Chondrocyte (in vitro differentiated cells): ENCODE data around the gene SUMF1. TPM values are rescaled to one million over a fixed set of nuclear protein-coding genes. Genes with fewer than 3 reads are reported as not detected.

Source experiments
- DNase-seq: peaks from one replicate; pipeline ENCODE4 v3.0.0; 2021; ENCODE audit warnings: mixed read lengths, low spot score
- H3K27ac Mint-ChIP-seq: one replicate; pipeline ENCODE4 v1.8.0; 2021; ENCODE audit warnings: mild to moderate bottlenecking, moderate library complexity, mixed read lengths; ENCODE audit not compliant: unreplicated experiment
- H3K27me3 Mint-ChIP-seq: 2 replicates; pipeline ENCODE4 v1.8.0; 2021; ENCODE audit warnings: low read depth, mixed read lengths
- H3K36me3 Mint-ChIP-seq: 2 replicates; pipeline ENCODE4 v1.8.0; 2021; ENCODE audit warnings: low read depth, mixed read lengths
- H3K4me1 Mint-ChIP-seq: 2 replicates; pipeline ENCODE4 v1.8.0; 2021; ENCODE audit warnings: low read depth, mild to moderate bottlenecking, mixed read lengths
- H3K4me3 Mint-ChIP-seq: one replicate; pipeline ENCODE4 v1.8.0; 2021; ENCODE audit warnings: mild to moderate bottlenecking, moderate library complexity, mixed read lengths; ENCODE audit not compliant: unreplicated experiment
- H3K9me3 Mint-ChIP-seq: 2 replicates; pipeline ENCODE4 v1.8.0; 2021; ENCODE audit warnings: low read depth, mixed read lengths
- CTCF ChIP-seq: fragments of 200-600 bp; sonication (generic); IDR thresholded peaks from 2 replicates; pipeline ENCODE4 v1.5.0; 2021; ENCODE audit warnings: antibody characterized with exemption, mild to moderate bottlenecking, moderate library complexity
- total RNA-seq: library from RNA; stranded (reverse); gene quantifications from 3 replicates; pipeline ENCODE4 v1.2.1, GENCODE V29; 2021

The SUMF1 gene
- total RNA-seq, 1 donor from 2014 or later, result 33.0 TPM

- Mint-ChIP-seq H3K27me3 (no peaks in the 10 kb centered on the region), H3K9me3 (no peaks in the 10 kb centered on the region), H3K27ac (no peak overlapping the region), H3K36me3 (peaks cover 16% of the 10 kb centered on the region), H3K4me1 (no peaks in the 10 kb centered on the region), H3K4me3 (no peak overlapping the region)
- no peak for DNase-seq
- no peak for TF ChIP-seq CTCF
These were observed 19.6 kb downstream of the SUMF1 start for GRCh38 chr3:4447295-4447999.

- peaks cover 9% of the 10 kb centered on the region for H3K4me1 Mint-ChIP-seq
- H3K4me3 Mint-ChIP-seq, result no peak overlapping the region
- peaks cover 3% of the 10 kb centered on the region for H3K9me3 Mint-ChIP-seq
- H3K27me3 Mint-ChIP-seq, result no peaks in the 10 kb centered on the region
- H3K36me3 Mint-ChIP-seq, result peaks cover 17% of the 10 kb centered on the region
- DNase-seq, result no peak
- TF ChIP-seq CTCF, result no peak
- no peak overlapping the region for H3K27ac Mint-ChIP-seq
These were observed 26.1 kb downstream of the SUMF1 start for GRCh38 chr3:4440951-4441350.

- DNase-seq, result no peak
- Mint-ChIP-seq H3K4me1 (peaks cover 19% of the 10 kb centered on the region), H3K4me3 (no peak overlapping the region), H3K27ac (no peak overlapping the region), H3K36me3 (peaks cover 13% of the 10 kb centered on the region), H3K9me3 (peaks cover 3% of the 10 kb centered on the region), H3K27me3 (no peaks in the 10 kb centered on the region)
- TF ChIP-seq CTCF, result no peak
These were observed 28.8 kb downstream of the SUMF1 start for GRCh38 chr3:4438296-4438695.

GRCh38 chr3:4432259-4432658 is 34.8 kb downstream of the SUMF1 start:
- H3K4me3 Mint-ChIP-seq, result no peak overlapping the region
- DNase-seq, result no peak
- no peak for TF ChIP-seq CTCF
- no peak overlapping the region for H3K27ac Mint-ChIP-seq
- H3K4me1 Mint-ChIP-seq, result peaks cover 23% of the 10 kb centered on the region
- peaks cover 2% of the 10 kb centered on the region for H3K9me3 Mint-ChIP-seq
- peaks cover 13% of the 10 kb centered on the region for H3K36me3 Mint-ChIP-seq
- no peaks in the 10 kb centered on the region for H3K27me3 Mint-ChIP-seq

GRCh38 chr3:4429648-4430350 is 37.3 kb downstream of the SUMF1 start:
- no peak for DNase-seq
- no peak for TF ChIP-seq CTCF
- no peaks in the 10 kb centered on the region for H3K9me3 Mint-ChIP-seq
- H3K4me1 Mint-ChIP-seq, result peaks cover 30% of the 10 kb centered on the region
- peaks cover 12% of the 10 kb centered on the region for H3K36me3 Mint-ChIP-seq
- no peak overlapping the region for H3K27ac Mint-ChIP-seq
- H3K4me3 Mint-ChIP-seq, result no peak overlapping the region
- no peaks in the 10 kb centered on the region for H3K27me3 Mint-ChIP-seq
